GM19238 (cell line): ENCODE measurements around the gene OR1N2.
"Not testable (repeated sequence)": the region's sequence is repeated elsewhere in the genome, so short reads cannot be mapped to it uniquely, and the experiment has no call there.

Experiments used
- DNase-seq: peaks from one replicate; pipeline ENCODE4 v3.0.0; 2011; ENCODE audit warnings: low spot score; ENCODE audit not compliant: insufficient read length

The OR1N2 gene

GRCh38 chr9:122552812-122553211, at the start of gene OR1N2:
OR1N2 (plus strand) TSS chr9:122553112; CDS start chr9:122553212, 100 bp downstream.
- no peak for DNase-seq

DNA sequence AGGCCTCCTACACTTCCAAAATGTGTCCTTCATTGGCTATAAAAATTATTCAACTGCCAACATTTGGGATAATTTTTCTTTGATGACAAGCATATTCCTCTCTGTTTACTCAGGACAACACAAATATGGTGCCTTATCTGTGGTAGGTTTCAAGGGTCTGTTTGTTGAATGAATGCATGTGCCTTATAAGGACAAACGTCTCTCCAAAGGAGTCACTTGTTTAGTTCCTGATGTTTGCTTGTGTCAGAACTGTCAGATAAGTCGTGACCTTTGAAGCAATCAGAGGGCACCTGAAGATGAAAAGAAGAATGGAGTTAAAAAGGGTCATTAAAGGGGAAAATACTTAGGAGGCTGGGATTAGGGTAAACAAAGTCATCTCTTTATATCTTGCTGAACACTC, 45.9 kb upstream of the OR1N2 start:
- DNase-seq, result no peak

DNA sequence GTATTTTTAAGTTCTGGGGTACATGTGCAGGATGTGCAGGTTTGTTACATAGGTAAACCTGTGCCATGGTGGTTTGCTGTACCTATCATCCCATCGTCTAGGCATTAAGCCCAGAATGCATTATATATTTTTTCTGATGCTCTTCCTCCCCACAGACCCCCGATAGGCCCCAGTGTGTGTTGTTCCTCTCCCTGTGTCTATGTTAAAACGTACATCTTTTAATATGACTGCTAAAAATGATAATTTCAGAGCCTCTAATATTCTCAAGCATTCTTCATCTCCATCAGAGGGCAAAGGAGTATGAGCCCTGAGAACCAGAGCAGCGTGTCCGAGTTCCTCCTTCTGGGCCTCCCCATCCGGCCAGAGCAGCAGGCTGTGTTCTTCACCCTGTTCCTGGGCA, 42.4 kb upstream of the OR1N2 start, which contains the start of gene OR1J2:
OR1J2 (plus strand) TSS at position 301 of the 400 bp plus-strand sequence; CDS start at position 301, 0 bp downstream.
- DNase-seq, result no peak

DNA sequence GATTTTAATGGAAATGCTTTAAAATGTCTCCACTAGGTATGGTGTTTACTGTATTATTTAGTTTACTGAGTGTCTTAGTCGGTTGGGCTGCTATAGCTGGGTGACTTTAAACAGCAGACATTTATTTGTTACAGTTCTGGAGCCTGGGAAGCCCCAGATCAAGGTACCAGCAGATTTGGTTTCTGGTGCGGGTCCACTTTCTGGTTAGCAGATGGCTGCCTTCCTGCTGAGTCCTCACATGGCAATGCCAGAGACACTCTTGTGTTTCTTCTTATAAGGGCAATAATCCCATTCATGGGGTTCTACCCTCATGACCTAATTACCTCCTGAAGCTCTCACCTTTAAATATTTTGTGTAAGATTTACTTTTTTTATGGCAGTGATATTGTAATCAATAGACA, 34.7 kb upstream of the OR1N2 start:
- no peak for DNase-seq

DNA sequence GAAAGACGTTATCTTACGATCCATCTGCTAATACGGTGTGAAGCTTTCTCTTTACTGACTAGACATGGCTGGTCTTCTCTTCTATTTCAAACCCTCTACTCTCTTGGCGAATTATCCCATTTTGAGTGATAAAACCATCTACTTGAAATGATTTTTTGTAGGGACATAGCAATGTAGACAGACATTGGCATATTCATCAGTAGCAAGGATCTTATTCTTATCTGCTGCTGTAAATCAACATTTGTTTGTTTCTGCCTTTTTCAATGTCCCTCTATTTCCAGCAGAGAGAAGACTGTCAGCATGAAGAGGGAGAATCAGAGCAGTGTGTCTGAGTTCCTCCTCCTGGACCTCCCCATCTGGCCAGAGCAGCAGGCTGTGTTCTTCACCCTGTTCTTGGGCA, 34.1 kb upstream of the OR1N2 start, which contains the start of gene OR1J4:
OR1J4 (plus strand) TSS at position 301 of the 400 bp plus-strand sequence; CDS start at position 301, 0 bp downstream.
- DNase-seq, result no peak

DNA sequence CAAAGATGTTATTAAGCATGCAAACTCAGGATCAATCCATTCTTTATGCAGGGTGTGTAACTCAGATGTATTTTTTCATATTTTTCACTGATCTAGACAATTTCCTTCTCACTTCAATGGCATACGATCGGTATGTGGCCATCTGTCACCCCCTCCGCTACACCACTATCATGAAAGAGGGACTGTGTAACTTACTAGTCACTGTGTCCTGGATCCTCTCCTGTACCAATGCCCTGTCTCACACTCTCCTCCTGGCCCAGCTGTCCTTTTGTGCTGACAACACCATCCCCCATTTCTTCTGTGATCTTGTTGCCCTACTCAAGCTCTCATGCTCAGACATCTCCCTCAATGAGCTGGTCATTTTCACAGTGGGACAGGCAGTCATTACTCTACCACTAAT, 33.5 kb upstream of the OR1N2 start:
- no peak for DNase-seq

- no peak for DNase-seq
Measured at GRCh38 chr9:122526602-122527001, 26.3 kb upstream of the OR1N2 start.

GRCh38 chr9:122527193-122527592, 25.7 kb upstream of the OR1N2 start, which contains the start of gene OR1N1:
OR1N1 (minus strand) TSS chr9:122527293; CDS start chr9:122527293, 0 bp downstream.
- DNase-seq, result no peak

- DNase-seq, result not testable (repeated sequence)
Measured at GRCh38 chr9:122531157-122531556, 21.8 kb upstream of the OR1N2 start.

DNA sequence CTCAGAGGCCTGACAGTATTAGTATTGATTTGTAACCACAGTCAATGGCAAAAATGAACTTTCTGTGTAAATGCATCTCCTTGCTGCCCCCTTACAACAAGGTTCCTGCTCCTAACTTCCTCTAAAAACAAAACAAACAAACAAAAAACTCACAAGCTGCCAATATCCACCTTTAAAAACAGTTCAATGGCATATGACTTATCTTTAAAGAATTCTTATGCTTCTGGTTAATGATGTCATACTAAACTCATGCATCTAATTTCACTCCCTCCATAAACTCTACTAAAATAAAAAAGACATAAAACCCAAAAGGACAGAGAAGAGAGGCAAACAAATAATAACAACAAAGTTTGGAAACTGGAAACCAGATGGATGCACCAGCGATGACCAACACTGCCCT, 16.8 kb upstream of the OR1N2 start:
- DNase-seq, result no peak

- not testable (repeated sequence) for DNase-seq
Measured at GRCh38 chr9:122537066-122537465, 15.8 kb upstream of the OR1N2 start.

DNA sequence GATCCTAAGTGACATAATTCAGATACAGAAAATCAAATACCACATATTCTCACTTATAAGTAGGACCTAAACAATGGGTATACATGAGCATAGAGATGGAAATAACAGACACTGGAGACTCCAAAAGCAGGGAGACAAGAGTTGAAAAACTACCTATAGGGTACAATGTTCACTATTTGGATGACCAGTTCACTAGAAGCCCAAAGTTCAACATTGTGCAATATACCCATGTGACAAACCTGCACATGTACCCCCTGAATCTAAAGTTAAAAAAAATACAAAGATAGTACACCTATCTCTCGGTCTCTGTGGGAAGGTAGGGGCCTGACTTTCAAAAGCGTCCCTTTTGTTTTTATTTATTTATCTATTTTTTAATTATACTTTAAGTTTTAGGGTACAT, 14.2 kb upstream of the OR1N2 start:
- no peak for DNase-seq

- DNase-seq, result no peak
Measured at GRCh38 chr9:122546196-122546595, 6.7 kb upstream of the OR1N2 start.

GRCh38 chr9:122551371-122551770, 1.5 kb upstream of the OR1N2 start:
- no peak for DNase-seq

DNA sequence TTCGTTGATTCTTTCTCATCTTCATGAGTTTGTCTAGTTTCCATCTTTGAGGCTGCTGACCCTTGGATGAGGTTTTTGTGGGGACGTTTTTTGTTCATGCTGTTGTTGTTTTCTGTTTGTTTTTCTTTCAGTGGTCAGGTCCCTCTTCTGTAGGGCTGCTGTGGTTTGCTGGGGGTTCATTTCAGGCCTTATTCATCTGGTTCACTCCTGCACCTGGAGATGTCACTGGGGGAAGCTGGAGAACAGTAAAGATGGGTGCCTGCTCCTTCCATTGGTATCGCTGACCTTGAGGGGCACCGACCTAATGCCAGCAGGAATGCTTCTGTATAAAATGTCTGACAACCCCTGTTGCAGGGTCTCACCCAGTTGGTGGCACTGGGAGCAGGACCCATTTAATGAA, 8.5 kb downstream of the OR1N2 start:
- DNase-seq, result no peak

DNA sequence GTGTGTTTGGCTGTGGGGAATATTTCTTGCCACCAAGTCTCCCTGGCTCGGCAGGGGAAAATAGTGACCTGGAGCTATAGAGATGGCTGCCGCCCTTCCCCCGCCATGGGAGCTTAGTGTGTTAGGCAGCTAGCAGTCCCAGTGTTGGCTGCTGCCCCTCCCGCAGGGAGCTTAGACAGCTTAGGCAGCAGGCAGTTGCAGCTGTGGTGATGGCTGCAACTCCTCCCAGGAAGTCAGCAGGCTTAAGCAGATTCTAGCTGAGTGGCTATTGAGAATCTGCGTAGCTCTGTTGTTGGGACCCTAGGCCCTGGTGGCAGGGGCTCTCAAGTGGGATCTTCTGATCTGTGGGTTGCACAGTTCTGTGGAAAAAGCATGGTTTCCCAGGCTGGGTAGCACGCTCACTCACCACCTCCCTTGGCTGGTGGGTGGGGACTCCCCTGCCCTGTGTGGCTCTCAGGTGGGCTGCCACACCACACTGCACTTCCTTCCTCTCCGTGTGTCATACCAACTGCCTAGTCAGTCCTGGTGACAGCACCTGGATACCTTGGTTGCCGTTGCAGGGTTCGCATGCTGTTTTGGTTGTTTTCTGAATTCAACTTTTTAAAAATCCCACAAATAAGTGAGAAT, 9.3 kb downstream of the OR1N2 start:
- no peak for DNase-seq

GRCh38 chr9:122567901-122568300, 15.0 kb downstream of the OR1N2 start:
- no peak for DNase-seq

GRCh38 chr9:122572456-122572855, 19.5 kb downstream of the OR1N2 start:
- no peak for DNase-seq

DNA sequence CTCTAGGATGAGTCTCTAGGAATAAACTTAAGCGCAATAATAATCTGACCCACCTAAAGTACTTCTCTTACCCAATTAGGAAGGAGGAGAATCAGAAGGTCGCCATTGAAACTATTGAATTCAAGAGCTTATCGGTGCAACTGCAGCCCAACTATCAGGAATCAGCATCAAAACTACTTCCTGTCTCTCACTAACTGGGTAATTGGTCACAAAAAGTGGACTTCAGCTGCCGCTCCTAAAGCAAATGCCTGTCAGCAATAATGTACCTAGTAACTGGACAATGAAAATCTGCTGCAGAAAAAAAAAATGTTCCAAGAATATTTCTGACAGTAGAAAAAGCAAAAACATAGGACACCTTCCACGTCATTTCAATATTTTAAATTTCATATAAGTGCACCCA, 27.0 kb downstream of the OR1N2 start:
- DNase-seq, result no peak

- DNase-seq, result no peak
Measured at GRCh38 chr9:122580360-122580759, 27.4 kb downstream of the OR1N2 start.

- not testable (repeated sequence) for DNase-seq
Measured at GRCh38 chr9:122583284-122583683, 30.4 kb downstream of the OR1N2 start, which contains the start of gene OR1L8. OR1L8 (minus strand) TSS chr9:122583384; CDS start chr9:122568477, 14,907 bp downstream.
